PC-9 (cell line): Measurements from ENCODE around the gene MFF. TPM values are rescaled to one million over a fixed set of nuclear protein-coding genes. Genes with fewer than 3 reads are reported as not detected.
A peak's percentile ranks its signal among the peaks of the same experiment; 100 is the strongest.

Experiments used
- BruUV-seq: library from RNA; stranded (reverse); fragments of 400-500 nt; replicated peaks from 2 replicates; lab custom pipeline; 2021; lab: Mats Ljungman, UMichigan
- CTCF ChIA-PET: fragments of 300-600 bp; sonication (Branson Sonifier 250); formaldehyde crosslinking; loops from one replicate; lab custom pipeline; 2022; ENCODE audit warnings: antibody characterized with exemption; lab: Charles Lee
- POLR2A ChIA-PET: fragments of 300-600 bp; sonication (Branson Sonifier 250); formaldehyde crosslinking; loops from one replicate; lab custom pipeline; 2022; ENCODE audit warnings: antibody characterized with exemption; ENCODE audit not compliant: unreplicated experiment; lab: Charles Lee
- DNase-seq, 2 experiments: peaks; one replicate each; pipeline versions ENCODE4 v3.0.0 to v3.0.0-alpha.2; 2015 to 2022; ENCODE audit warnings: mixed read lengths in 1 of 2
- H2AFZ ChIP-seq: fragments of 200-600 bp; sonication (generic); 2 replicates; pipeline ENCODE4 v1.8.1; 2017; ENCODE audit warnings: antibody characterized with exemption
- H3F3A ChIP-seq: fragments of 200-600 bp; sonication (generic); 2 replicates; pipeline ENCODE4 v1.8.1; 2017; ENCODE audit warnings: antibody characterized with exemption, mild to moderate bottlenecking, low read depth; ENCODE audit not compliant: insufficient read depth
- H3K27ac ChIP-seq: fragments of 200-600 bp; sonication (generic); 2 replicates; pipeline ENCODE4 v1.6.1; 2016; ENCODE audit warnings: mixed run types
- H3K27me3 ChIP-seq: fragments of 200-600 bp; sonication (generic); 2 replicates; pipeline ENCODE4 v1.6.1; 2016; ENCODE audit warnings: low read depth, mixed run types; ENCODE audit not compliant: insufficient read depth
- H3K36me3 ChIP-seq: fragments of 200-600 bp; sonication (generic); 2 replicates; pipeline ENCODE4 v1.6.1; 2016; ENCODE audit warnings: low read depth, mixed run types
- H3K4me1 ChIP-seq: fragments of 200-600 bp; sonication (generic); replicated peaks from 2 replicates; pipeline ENCODE4 v1.6.1; 2016; ENCODE audit warnings: mixed run types; ENCODE audit not compliant: insufficient read depth
- H3K4me2 ChIP-seq: fragments of 200-600 bp; sonication (generic); 2 replicates; pipeline ENCODE4 v1.6.1; 2017; ENCODE audit warnings: mixed run types
- H3K4me3 ChIP-seq: fragments of 200-600 bp; sonication (generic); 2 replicates; pipeline ENCODE4 v1.6.1; 2016; ENCODE audit warnings: mixed run types
- H3K79me2 ChIP-seq: fragments of 200-600 bp; sonication (generic); 2 replicates; pipeline ENCODE4 v1.6.1; 2017; ENCODE audit warnings: low read depth, mixed run types
- H3K9me2 ChIP-seq: fragments of 200-600 bp; sonication (generic); 2 replicates; pipeline ENCODE4 v1.8.1; 2017; ENCODE audit warnings: mild to moderate bottlenecking; ENCODE audit not compliant: insufficient read depth
- H3K9me3 ChIP-seq: fragments of 200-600 bp; sonication (generic); 2 replicates; pipeline ENCODE4 v1.8.1; 2016; ENCODE audit warnings: low read depth; ENCODE audit not compliant: insufficient read depth
- H4K20me1 ChIP-seq: fragments of 200-600 bp; sonication (generic); 2 replicates; pipeline ENCODE4 v1.8.1; 2017; ENCODE audit not compliant: insufficient read depth
- EZH2 ChIP-seq: fragments of 200-600 bp; sonication (generic); IDR thresholded peaks from 2 replicates; pipeline ENCODE4 v1.8.0; 2017; ENCODE audit warnings: antibody characterized with exemption, low read depth
- intact Hi-C: fragments of 100-400 bp; cut with micrococcal nuclease; formaldehyde crosslinking; loops from one replicate; pipeline ENCODE4 v1.10.0; 2022; ENCODE audit not compliant: unreplicated experiment
- total RNA-seq: library from RNA; stranded (reverse); gene quantifications from 2 replicates; pipeline ENCODE4 v1.2.3, GENCODE V29; 2021
- TF ChIP-seq, protein P1 (sequence below): fragments of 200-600 bp; sonication (generic); conservative IDR thresholded peaks from 2 replicates; pipeline ENCODE4 v1.6.1; 2017; ENCODE audit warnings: mixed run types, antibody characterized with exemption, mild to moderate bottlenecking, moderate library complexity

Gene MFF
- total RNA-seq, 1 experiment from 2014 or later: 144 TPM

- intact Hi-C loops: loop anchor here (1.0 kb wide), 1 partner anchor 13 kb away; no protein-coding TSS in a partner anchor
- CTCF ChIA-PET: interaction anchor here (0.5 kb wide), 1 partner anchor 841 kb away, joined by 9 read pairs; no protein-coding TSS in a partner anchor
Measured at GRCh38 chr2:227324642-227324994, 433 bp upstream of the MFF start.

GRCh38 chr2:227325839-227326195 is 766 bp downstream of the MFF start:
- peaks cover 12% of the 10 kb centered on the region; the same call in 1 of the 2 replicates for H3K36me3 ChIP-seq
- peak overlapping the region; percentile 94 for H2AFZ ChIP-seq
- H3K4me1 ChIP-seq: peaks cover 25% of the 10 kb centered on the region
- peak overlapping the region; percentile 98 for H3K4me3 ChIP-seq
- no peak for TF ChIP-seq EZH2
- TF ChIP-seq, protein P1, sequence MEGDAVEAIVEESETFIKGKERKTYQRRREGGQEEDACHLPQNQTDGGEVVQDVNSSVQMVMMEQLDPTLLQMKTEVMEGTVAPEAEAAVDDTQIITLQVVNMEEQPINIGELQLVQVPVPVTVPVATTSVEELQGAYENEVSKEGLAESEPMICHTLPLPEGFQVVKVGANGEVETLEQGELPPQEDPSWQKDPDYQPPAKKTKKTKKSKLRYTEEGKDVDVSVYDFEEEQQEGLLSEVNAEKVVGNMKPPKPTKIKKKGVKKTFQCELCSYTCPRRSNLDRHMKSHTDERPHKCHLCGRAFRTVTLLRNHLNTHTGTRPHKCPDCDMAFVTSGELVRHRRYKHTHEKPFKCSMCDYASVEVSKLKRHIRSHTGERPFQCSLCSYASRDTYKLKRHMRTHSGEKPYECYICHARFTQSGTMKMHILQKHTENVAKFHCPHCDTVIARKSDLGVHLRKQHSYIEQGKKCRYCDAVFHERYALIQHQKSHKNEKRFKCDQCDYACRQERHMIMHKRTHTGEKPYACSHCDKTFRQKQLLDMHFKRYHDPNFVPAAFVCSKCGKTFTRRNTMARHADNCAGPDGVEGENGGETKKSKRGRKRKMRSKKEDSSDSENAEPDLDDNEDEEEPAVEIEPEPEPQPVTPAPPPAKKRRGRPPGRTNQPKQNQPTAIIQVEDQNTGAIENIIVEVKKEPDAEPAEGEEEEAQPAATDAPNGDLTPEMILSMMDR: no peak
- no peaks in the 10 kb centered on the region for H3K27me3 ChIP-seq
- ChIA-PET POLR2A (interaction anchor here (0.6 kb wide), 1 partner anchor 181 kb away, joined by 3 read pairs; no protein-coding TSS in a partner anchor), CTCF (interaction anchor here (0.6 kb wide), 1 partner anchor 490 kb away, joined by 8 read pairs; no protein-coding TSS in a partner anchor)
- intact Hi-C loops: loop anchor here (5.0 kb wide), 2 partner anchors 89 to 194 kb away; no protein-coding TSS in a partner anchor
- H3K4me2 ChIP-seq: peak overlapping the region; percentile 81
- BruUV-seq: TSS peak; percentile 47
- 0 out of 2 replicates have a peak, but pooled peaks cover 6% of the 10 kb centered on the region for H3F3A ChIP-seq
- H3K9me3 ChIP-seq: no peaks in the 10 kb centered on the region
- no peaks in the 10 kb centered on the region; the same call in 1 of the 2 replicates for H4K20me1 ChIP-seq
- DNase-seq: peak; percentile 39 to 49
- peak overlapping the region; percentile 83 for H3K27ac ChIP-seq
- no peaks in the 10 kb centered on the region for H3K9me2 ChIP-seq
- peaks cover 62% of the 10 kb centered on the region for H3K79me2 ChIP-seq

More at GRCh38 chr2:227324642-227324994, 433 bp upstream of the MFF start:
- peak overlapping the region; percentile 94 for H2AFZ ChIP-seq
- H3K36me3 ChIP-seq: peaks cover 12% of the 10 kb centered on the region; the same call in 1 of the 2 replicates
- TSS peak; percentile 87 for BruUV-seq
- peak in 1 of 2 experiments; percentile 14 for DNase-seq
- peaks cover 50% of the 10 kb centered on the region for H3K79me2 ChIP-seq
- 0 out of 2 replicates have a peak, but pooled peaks cover 6% of the 10 kb centered on the region for H3F3A ChIP-seq
- H3K9me3 ChIP-seq: no peaks in the 10 kb centered on the region
- POLR2A ChIA-PET: interaction anchor here (0.7 kb wide), 1 partner anchor 1322 kb away, joined by 6 read pairs; no protein-coding TSS in a partner anchor
- peak overlapping the region; percentile 81 for H3K4me2 ChIP-seq
- peak overlapping the region; percentile 83 for H3K27ac ChIP-seq
- no peaks in the 10 kb centered on the region for H3K9me2 ChIP-seq
- H3K4me3 ChIP-seq: peak overlapping the region; percentile 98
- no peaks in the 10 kb centered on the region for H3K27me3 ChIP-seq
- no peaks in the 10 kb centered on the region; the same call in 1 of the 2 replicates for H4K20me1 ChIP-seq
- no peak for TF ChIP-seq EZH2
- TF ChIP-seq, protein P1: no peak
- peaks cover 25% of the 10 kb centered on the region for H3K4me1 ChIP-seq

DNA sequence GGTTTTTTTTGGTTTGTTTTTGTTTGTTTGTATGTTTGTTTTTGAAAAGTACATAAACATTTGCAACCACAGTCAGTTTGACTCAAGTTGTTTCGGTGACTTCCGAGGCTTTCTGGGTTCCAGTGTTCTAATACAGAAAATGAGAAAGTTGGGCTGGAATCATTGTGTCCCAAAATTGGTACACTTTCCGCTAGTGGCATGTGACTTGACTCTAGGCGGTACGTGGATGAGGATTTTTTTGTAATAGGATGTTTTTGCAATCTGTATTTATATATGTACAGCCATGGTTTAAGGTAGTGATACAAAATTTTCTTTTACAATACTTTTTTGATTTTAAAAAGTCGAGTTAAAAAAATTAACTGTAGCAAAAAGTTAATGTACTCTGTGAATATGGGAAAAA is 1.7 kb downstream of the MFF start:
- Histone ChIP-seq H4K20me1 (no peaks in the 10 kb centered on the region; the same call in 1 of the 2 replicates), H3K4me1 (peaks cover 25% of the 10 kb centered on the region), H3K79me2 (peaks cover 67% of the 10 kb centered on the region), H2AFZ (no peak overlapping the region), H3F3A (0 out of 2 replicates have a peak, but pooled peaks cover 6% of the 10 kb centered on the region), H3K27ac (no peak overlapping the region; the same call in 1 of the 2 replicates), H3K27me3 (no peaks in the 10 kb centered on the region), H3K9me2 (no peaks in the 10 kb centered on the region), H3K4me3 (peak overlapping the region; percentile 98), H3K36me3 (peaks cover 19% of the 10 kb centered on the region; the same call in 1 of the 2 replicates), H3K9me3 (no peaks in the 10 kb centered on the region), H3K4me2 (peak overlapping the region; percentile 81)
- intact Hi-C loops: loop anchor here (5.0 kb wide), 2 partner anchors 89 to 194 kb away; no protein-coding TSS in a partner anchor
- ChIA-PET POLR2A (no interaction called here), CTCF (no interaction called here)
- no peak for DNase-seq
- TF ChIP-seq, protein P1: no peak
- TF ChIP-seq EZH2: no peak
- no TSS peak for BruUV-seq
